Measurements from ENCODE around the gene GRIK4.
"Not testable (repeated sequence)": the region's sequence is repeated elsewhere in the genome, so short reads cannot be mapped to it uniquely, and the experiment has no call there.

- TF ChIP-seq, protein P1, sequence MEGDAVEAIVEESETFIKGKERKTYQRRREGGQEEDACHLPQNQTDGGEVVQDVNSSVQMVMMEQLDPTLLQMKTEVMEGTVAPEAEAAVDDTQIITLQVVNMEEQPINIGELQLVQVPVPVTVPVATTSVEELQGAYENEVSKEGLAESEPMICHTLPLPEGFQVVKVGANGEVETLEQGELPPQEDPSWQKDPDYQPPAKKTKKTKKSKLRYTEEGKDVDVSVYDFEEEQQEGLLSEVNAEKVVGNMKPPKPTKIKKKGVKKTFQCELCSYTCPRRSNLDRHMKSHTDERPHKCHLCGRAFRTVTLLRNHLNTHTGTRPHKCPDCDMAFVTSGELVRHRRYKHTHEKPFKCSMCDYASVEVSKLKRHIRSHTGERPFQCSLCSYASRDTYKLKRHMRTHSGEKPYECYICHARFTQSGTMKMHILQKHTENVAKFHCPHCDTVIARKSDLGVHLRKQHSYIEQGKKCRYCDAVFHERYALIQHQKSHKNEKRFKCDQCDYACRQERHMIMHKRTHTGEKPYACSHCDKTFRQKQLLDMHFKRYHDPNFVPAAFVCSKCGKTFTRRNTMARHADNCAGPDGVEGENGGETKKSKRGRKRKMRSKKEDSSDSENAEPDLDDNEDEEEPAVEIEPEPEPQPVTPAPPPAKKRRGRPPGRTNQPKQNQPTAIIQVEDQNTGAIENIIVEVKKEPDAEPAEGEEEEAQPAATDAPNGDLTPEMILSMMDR (IDR thresholded peaks at IDR 0.05; ENCODE audit: extremely low read depth in 1 of 2, insufficient read depth in 1 of 2, low read depth in 1 of 2, low read length in 2 of 2): not testable (repeated sequence)
- TF ChIP-seq POLR2A (IDR thresholded peaks at IDR 0.05; ENCODE audit: low read depth, low read length); POLR2AphosphoS5 (IDR thresholded peaks at IDR 0.05; ENCODE audit: insufficient read depth, low read depth, low read length); MAX (IDR thresholded peaks at IDR 0.05; ENCODE audit: insufficient read depth, insufficient read length); MYC (IDR thresholded peaks at IDR 0.05; ENCODE audit: low read depth, low read length); EZH2 (IDR thresholded peaks at IDR 0.05; ENCODE audit: borderline replicate concordance, low read depth, low read length, severe bottlenecking); JUN (IDR thresholded peaks at IDR 0.05; ENCODE audit: borderline replicate concordance, insufficient read depth, insufficient read length, low read depth); GATA2 (IDR thresholded peaks at IDR 0.05; ENCODE audit: insufficient read depth, insufficient read length, low read depth, low read length): not testable (repeated sequence)
Measured at GRCh38 chr11:121031648-121032047, 520.1 kb downstream of the GRIK4 start.
